Adrenal gland (tissue), 12 donors: ENCODE data around the gene SHB. TPM values are rescaled to one million over a fixed set of nuclear protein-coding genes. Genes with fewer than 3 reads are reported as not detected.

Experiments used
- DNase-seq, 7 donors: peaks; one replicate each; pipeline ENCODE4 v3.0.0-alpha.2; 2019 to 2020
- H3K27ac ChIP-seq, 5 donors: fragments of 200-600 bp; sonication (generic) in 4 of 5; 1 replicate in 3 of 5; 2 replicates in 2 of 5; pipeline versions ENCODE4 v1.5.1 to v1.8.0; 2016 to 2020; ENCODE audit warnings: mild to moderate bottlenecking in 1 of 5
- H3K27me3 ChIP-seq: fragments of 200-600 bp; 2 replicates; pipeline ENCODE4 v1.8.0; 2021
- H3K36me3 ChIP-seq, 2 donors: fragments of 200-600 bp; replicated peaks in 1 of 2; 1 replicate in 1 of 2; 2 replicates in 1 of 2; pipeline versions ENCODE4 v1.5.1 to v1.8.0; 2018 to 2022
- H3K4me1 ChIP-seq, 2 donors: fragments of 200-600 bp; replicated peaks in 1 of 2; 1 replicate in 1 of 2; 2 replicates in 1 of 2; pipeline versions ENCODE4 v1.5.1 to v1.8.0; 2018 to 2021
- H3K4me3 ChIP-seq, 4 donors: fragments of 200-600 bp; sonication (generic) in 3 of 4; one replicate each; pipeline ENCODE4 v1.5.1; 2016 to 2018
- H3K9me3 ChIP-seq, 3 donors: fragments of 200-600 bp; sonication (generic) in 1 of 3; replicated peaks in 1 of 3; 1 replicate in 2 of 3; 2 replicates in 1 of 3; pipeline versions ENCODE4 v1.5.1 to v1.8.0; 2016 to 2021
- POLR2A ChIP-seq, 2 donors: fragments of 450-650 bp; IDR thresholded peaks; one replicate each; pipeline ENCODE4 v1.6.1; 2017; ENCODE audit warnings: antibody characterized with exemption in 2 of 2, mild to moderate bottlenecking in 2 of 2, moderate library complexity in 1 of 2
- WGBS, 4 donors: extraction: QIAGEN DNeasy Blood & Tissue Kit in 2 of 4; methylation state at CpG; one replicate each; pipeline versions ENCODE4 v1.1.5 to v1.1.7; 2013 to 2017; 5-methylcytosine and 5-hydroxymethylcytosine counted together
- intact Hi-C, 2 donors: fragments of 100-400 bp; cut with DNase I; formaldehyde crosslinking; loops; one replicate each; pipeline versions ENCODE4 v1.14.1 to v1.15.0; 2022 to 2023
- polyA plus RNA-seq, 3 donors: library from polyadenylated mRNA; stranded (reverse); fragments of 200-250 nt in 2 of 3; fragments of 350-450 nt in 1 of 3; fragmentation: Illumina TruSeq in 1 of 3; extraction: RNeasy Lipid Tissue Mini Kit (QIAGEN cat#74804) in 1 of 3; gene quantifications; one replicate each; pipeline ENCODE4 v1.2.3, GENCODE V29; 2013 to 2014
- total RNA-seq, 9 donors: library from RNA; depleted of rRNA in 4 of 9; stranded (reverse); fragments of >200 nt in 4 of 9; fragments of 120-200 nt in 1 of 9; fragmentation: NEBNext Ultra II Directional in 1 of 9; extraction: Animal tissue kit (Norgen Biotek cat#: 25700) in 1 of 9; gene quantifications; one replicate each; pipeline versions ENCODE4 v1.1.0 to v1.2.4, GENCODE V29; 2013 to 2023
- TF ChIP-seq, protein P1 (sequence below), 6 experiments: fragments of 450-650 bp in 4 of 6; fragments of 200-600 bp in 2 of 6; sonication (generic) in 1 of 6; IDR thresholded peaks; 1 replicate in 5 of 6; 2 replicates in 1 of 6; pipeline versions ENCODE4 v1.5.1 to v1.8.0; 2016 to 2021; ENCODE audit warnings: antibody characterized with exemption in 6 of 6, mild to moderate bottlenecking in 2 of 6, moderate library complexity in 1 of 6
- donor health status: healthy with polysubstance abuse.
- donor health status: Bipolar disorder and iron deficiency.
- donor health status: DM: yes; HTN: yes; CAD: no.
- donor health status: DM: no; HTN: no; CAD: no.
- donor health status: DM: no; HTN: no; CAD: no.
- donor health status: DM: yes; HTN: yes; CAD: no.

SHB gene
- total and polyA plus RNA-seq, 12 donors: 3.2 to 21.2 (median 11.1) TPM

- Histone ChIP-seq H3K27me3 (no peaks in the 10 kb centered on the region), H3K4me1 (peaks cover 8 to 18% of the 10 kb centered on the region in 2 donors), H3K4me3 (no peak overlapping the region), H3K27ac (no peak overlapping the region), H3K36me3 (no peaks in the 10 kb centered on the region), H3K9me3 (no peaks in the 10 kb centered on the region)
- intact Hi-C loops: no loop called here
- WGBS, 4 donors: 87 to 90% (median 89%) methylated on average over 11 of the region's 11 CpGs
- TF ChIP-seq, protein P1, sequence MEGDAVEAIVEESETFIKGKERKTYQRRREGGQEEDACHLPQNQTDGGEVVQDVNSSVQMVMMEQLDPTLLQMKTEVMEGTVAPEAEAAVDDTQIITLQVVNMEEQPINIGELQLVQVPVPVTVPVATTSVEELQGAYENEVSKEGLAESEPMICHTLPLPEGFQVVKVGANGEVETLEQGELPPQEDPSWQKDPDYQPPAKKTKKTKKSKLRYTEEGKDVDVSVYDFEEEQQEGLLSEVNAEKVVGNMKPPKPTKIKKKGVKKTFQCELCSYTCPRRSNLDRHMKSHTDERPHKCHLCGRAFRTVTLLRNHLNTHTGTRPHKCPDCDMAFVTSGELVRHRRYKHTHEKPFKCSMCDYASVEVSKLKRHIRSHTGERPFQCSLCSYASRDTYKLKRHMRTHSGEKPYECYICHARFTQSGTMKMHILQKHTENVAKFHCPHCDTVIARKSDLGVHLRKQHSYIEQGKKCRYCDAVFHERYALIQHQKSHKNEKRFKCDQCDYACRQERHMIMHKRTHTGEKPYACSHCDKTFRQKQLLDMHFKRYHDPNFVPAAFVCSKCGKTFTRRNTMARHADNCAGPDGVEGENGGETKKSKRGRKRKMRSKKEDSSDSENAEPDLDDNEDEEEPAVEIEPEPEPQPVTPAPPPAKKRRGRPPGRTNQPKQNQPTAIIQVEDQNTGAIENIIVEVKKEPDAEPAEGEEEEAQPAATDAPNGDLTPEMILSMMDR (IDR thresholded peaks at IDR 0.05): no peak
- TF ChIP-seq POLR2A (IDR thresholded peaks at IDR 0.05): no peak
- DNase-seq: no peak
Measured at GRCh38 chr9:37970301-37971107, 98.5 kb downstream of the SHB start.

DNA sequence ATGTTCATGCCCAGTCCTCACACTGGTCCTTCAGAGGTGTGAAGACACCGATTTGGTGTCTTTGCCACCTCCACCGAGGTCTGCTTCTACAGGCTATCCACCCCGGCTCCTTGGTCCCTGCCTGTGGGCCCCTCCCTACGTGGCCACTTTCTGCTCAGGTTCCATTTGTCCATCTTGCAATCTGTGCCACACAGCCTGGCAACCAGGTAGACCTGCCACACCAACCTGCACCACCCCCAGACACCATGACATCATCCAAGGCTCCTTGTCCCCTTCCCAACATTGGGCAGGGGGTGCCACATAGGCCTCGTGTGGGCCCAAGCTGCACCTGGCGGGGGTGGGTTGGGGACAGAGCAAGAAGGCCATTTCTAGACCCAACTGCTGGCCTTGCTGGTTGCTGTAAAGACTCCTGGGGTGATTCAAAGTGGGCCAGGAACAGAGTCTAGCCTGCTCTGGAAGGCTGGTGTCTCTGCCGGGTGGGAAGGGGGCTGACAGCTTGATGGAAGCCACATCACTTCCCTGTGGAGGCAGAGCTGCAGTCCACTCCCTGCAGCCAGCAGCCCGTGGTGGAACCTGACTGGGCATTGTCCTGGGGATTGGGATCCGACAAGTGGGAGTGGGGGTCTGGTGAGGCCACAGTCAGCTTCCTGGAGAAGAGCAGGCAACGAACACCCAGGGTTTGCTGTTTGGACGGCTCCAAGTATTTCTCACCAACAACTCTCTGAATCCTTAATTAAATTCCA is 99.3 kb downstream of the SHB start:
- TF ChIP-seq, protein P1 (IDR thresholded peaks at IDR 0.05): no peak
- no peak for TF ChIP-seq POLR2A (IDR thresholded peaks at IDR 0.05)
- 88 to 100% (median 90%) methylated on average over 5 to 11 of the region's 11 CpGs for WGBS, 4 donors
- peaks cover 8 to 22% of the 10 kb centered on the region in 2 donors for H3K4me1 ChIP-seq
- no peaks in the 10 kb centered on the region for H3K9me3 ChIP-seq
- H3K36me3 ChIP-seq: no peaks in the 10 kb centered on the region
- H3K4me3 ChIP-seq: no peak overlapping the region
- intact Hi-C loops: loop anchor here in 1 of 2 donors (5.0 kb wide), 1 partner anchor 47 kb away; no protein-coding TSS in a partner anchor
- no peaks in the 10 kb centered on the region for H3K27me3 ChIP-seq
- H3K27ac ChIP-seq: peak overlapping the region in 1 of 5 donors; percentile 11
- DNase-seq: no peak

DNA sequence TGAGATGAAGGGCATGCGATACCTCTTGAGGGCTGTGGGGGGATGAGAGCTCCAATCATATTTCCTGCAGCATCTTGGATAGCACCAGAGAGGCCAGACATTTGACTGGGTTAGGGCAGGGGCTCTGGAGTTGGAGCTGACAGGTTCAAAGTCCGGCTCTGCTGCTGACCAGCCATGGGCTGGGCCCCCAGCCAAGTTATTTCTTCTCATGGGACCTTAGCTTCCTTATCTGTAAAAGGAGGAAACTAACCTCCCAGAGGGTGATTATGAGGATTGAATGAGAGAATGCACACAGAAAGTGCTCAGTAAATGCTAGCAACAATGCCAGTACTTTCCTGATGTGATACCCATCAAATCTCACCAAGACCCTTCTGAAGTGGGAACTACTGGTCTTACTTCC is 99.9 kb downstream of the SHB start:
- 47 to 72% (median 50%) methylated on average over 2 of the region's 2 CpGs for WGBS, 4 donors
- Histone ChIP-seq H3K4me1 (peaks cover 10 to 26% of the 10 kb centered on the region in 2 donors), H3K27me3 (no peaks in the 10 kb centered on the region), H3K36me3 (no peaks in the 10 kb centered on the region), H3K27ac (peak overlapping the region in 3 of 5 donors; percentile 44 to 74 (median 72)), H3K4me3 (no peak overlapping the region), H3K9me3 (no peaks in the 10 kb centered on the region)
- DNase-seq: peak; percentile 46 to 81 (median 75)
- intact Hi-C loops: loop anchor here in 1 of 2 donors (5.0 kb wide), 1 partner anchor 47 kb away; no protein-coding TSS in a partner anchor
- TF ChIP-seq, protein P1 (IDR thresholded peaks at IDR 0.05): no peak
- no peak for TF ChIP-seq POLR2A (IDR thresholded peaks at IDR 0.05)

GRCh38 chr9:37968228-37968701 is 100.8 kb downstream of the SHB start:
- DNase-seq: peak; percentile 41 to 90 (median 83)
- Histone ChIP-seq H3K4me1 (peaks cover 12 to 30% of the 10 kb centered on the region in 2 donors), H3K4me3 (no peak overlapping the region), H3K27ac (peak overlapping the region in 3 of 5 donors; percentile 44 to 74 (median 72)), H3K27me3 (no peaks in the 10 kb centered on the region), H3K9me3 (no peaks in the 10 kb centered on the region), H3K36me3 (no peaks in the 10 kb centered on the region)
- WGBS, 4 donors: 40 to 49% (median 46%) methylated on average over 4 of the region's 4 CpGs
- TF ChIP-seq, protein P1 (IDR thresholded peaks at IDR 0.05): no peak
- no peak for TF ChIP-seq POLR2A (IDR thresholded peaks at IDR 0.05)
- intact Hi-C loops: loop anchor here in 1 of 2 donors (5.0 kb wide), 1 partner anchor 46 kb away; no protein-coding TSS in a partner anchor
